Endodermal cell (in vitro differentiated cells): ENCODE results near the gene LYST. TPM values are rescaled to one million over a fixed set of nuclear protein-coding genes. Genes with fewer than 3 reads are reported as not detected.

Source experiments
- DNase-seq: peaks from one replicate; pipeline ENCODE4 v3.0.0-alpha.2; 2017
- H3K27ac ChIP-seq: 2 replicates; pipeline ENCODE4 v1.5.1; 2013; ENCODE audit warnings: mild to moderate bottlenecking, low read depth, low read length, moderate library complexity
- H3K27me3 ChIP-seq: 2 replicates; pipeline ENCODE4 v1.6.1; 2013; ENCODE audit warnings: mild to moderate bottlenecking, low read length, moderate library complexity; ENCODE audit not compliant: insufficient read depth, control insufficient read depth, poor library complexity, severe bottlenecking
- H3K36me3 ChIP-seq: 2 replicates; pipeline ENCODE4 v1.7.0; 2013; ENCODE audit warnings: mild to moderate bottlenecking, low read length, moderate library complexity; ENCODE audit not compliant: control insufficient read depth, insufficient read depth
- H3K4me1 ChIP-seq: one replicate; pipeline ENCODE4 v1.7.0; 2013; ENCODE audit warnings: low read length; ENCODE audit not compliant: control insufficient read depth, insufficient read depth
- H3K4me3 ChIP-seq: 2 replicates; pipeline ENCODE4 v1.5.1; 2013; ENCODE audit warnings: mild to moderate bottlenecking, low read length, moderate library complexity
- H3K9ac ChIP-seq: 2 replicates; pipeline ENCODE4 v1.6.1; 2013; ENCODE audit warnings: mild to moderate bottlenecking, low read length, moderate library complexity; ENCODE audit not compliant: poor library complexity, severe bottlenecking; ENCODE audit errors: extremely low read depth
- H3K9me3 ChIP-seq: 2 replicates; pipeline ENCODE4 v1.6.1; 2013; ENCODE audit warnings: mild to moderate bottlenecking, low read length, moderate library complexity; ENCODE audit not compliant: control insufficient read depth
- H3K27ac Mint-ChIP-seq: 2 replicates; pipeline ENCODE4 v1.8.0; 2020; ENCODE audit warnings: mixed read lengths
- H3K27me3 Mint-ChIP-seq: 2 replicates; pipeline ENCODE4 v1.8.0; 2021; ENCODE audit warnings: mild to moderate bottlenecking, mixed read lengths; ENCODE audit not compliant: insufficient read depth
- H3K36me3 Mint-ChIP-seq: 2 replicates; pipeline ENCODE4 v1.8.0; 2020; ENCODE audit warnings: low read depth, mixed read lengths
- H3K4me1 Mint-ChIP-seq: 2 replicates; pipeline ENCODE4 v1.8.0; 2020; ENCODE audit warnings: mixed read lengths
- H3K4me3 Mint-ChIP-seq: 2 replicates; pipeline ENCODE4 v1.8.0; 2020; ENCODE audit warnings: mild to moderate bottlenecking, moderate library complexity, mixed read lengths
- H3K9me3 Mint-ChIP-seq: 2 replicates; pipeline ENCODE4 v1.8.0; 2020; ENCODE audit warnings: mild to moderate bottlenecking, mixed read lengths
- CTCF ChIP-seq: fragments of 200-600 bp; sonication (generic); conservative IDR thresholded peaks from 2 replicates; pipeline ENCODE4 v1.5.0; 2021; ENCODE audit warnings: antibody characterized with exemption, mild to moderate bottlenecking
- WGBS, 2 experiments: methylation state at CpG; one replicate each; pipeline versions ENCODE4 v1.1.5 to v1.1.7; 2013; ENCODE audit warnings: missing lambda C conversion rate in 2 of 2, mixed read lengths in 1 of 2; ENCODE audit not compliant: insufficient coverage in 1 of 2, insufficient read length in 1 of 2; 5-methylcytosine and 5-hydroxymethylcytosine counted together
- total RNA-seq, 2 donors: library from RNA; stranded (reverse); fragmentation: NEBNext Ultra II Directional in 1 of 2; extraction: Animal tissue kit (Norgen Biotek cat#: 25700) in 1 of 2; gene quantifications; 2 replicates in 1 of 2; 3 replicates in 1 of 2; pipeline ENCODE4 v1.2.1, GENCODE V29; 2021

Gene LYST
- total RNA-seq, 2 donors from 2014 or later, result 2.5 to 6.8 TPM

- Histone ChIP-seq H3K27me3 (no peaks in the 10 kb centered on the region), H3K4me3 (no peak overlapping the region), H3K4me1 (no peaks in the 10 kb centered on the region), H3K9me3 (no peaks in the 10 kb centered on the region), H3K9ac (no peak overlapping the region), H3K27ac (no peak overlapping the region), H3K36me3 (no peaks in the 10 kb centered on the region)
- Mint-ChIP-seq H3K4me3 (no peak overlapping the region), H3K36me3 (no peaks in the 10 kb centered on the region), H3K4me1 (no peaks in the 10 kb centered on the region), H3K27ac (no peak overlapping the region), H3K27me3 (no peaks in the 10 kb centered on the region), H3K9me3 (no peaks in the 10 kb centered on the region)
- no peak for DNase-seq
- no peak for TF ChIP-seq CTCF
- WGBS, 2 experiments, result no CpG with 5 or more reads among the region's 1 CpG
These were observed 136.7 kb downstream of the LYST start for GRCh38 chr1:235730007-235730406.

GRCh38 chr1:235726557-235726956, 140.1 kb downstream of the LYST start:
- Mint-ChIP-seq H3K27ac (no peak overlapping the region), H3K9me3 (no peaks in the 10 kb centered on the region), H3K4me3 (no peak overlapping the region), H3K4me1 (no peaks in the 10 kb centered on the region), H3K36me3 (no peaks in the 10 kb centered on the region), H3K27me3 (no peaks in the 10 kb centered on the region)
- no peaks in the 10 kb centered on the region for H3K27me3 ChIP-seq
- H3K4me1 ChIP-seq, result no peaks in the 10 kb centered on the region
- TF ChIP-seq CTCF, result no peak
- no peak overlapping the region for H3K9ac ChIP-seq
- no peaks in the 10 kb centered on the region for H3K9me3 ChIP-seq
- no peak overlapping the region for H3K27ac ChIP-seq
- no peak overlapping the region for H3K4me3 ChIP-seq
- no peak for DNase-seq
- H3K36me3 ChIP-seq, result no peaks in the 10 kb centered on the region
- WGBS, 2 experiments, result 93% methylated on average over 1 of the region's 1 CpG; no CpG with 5 or more reads in 1 of the 2 experiments

- H3K27ac Mint-ChIP-seq, result no peak overlapping the region
- WGBS, 2 experiments, result 93 to 100% methylated on average over 3 of the region's 3 CpGs
These were observed 141.3 kb downstream of the LYST start for GRCh38 chr1:235725434-235725833.

More at GRCh38 chr1:235725434-235725833, 141.3 kb downstream of the LYST start:
- Histone ChIP-seq H3K4me3 (no peak overlapping the region), H3K27me3 (no peaks in the 10 kb centered on the region), H3K9me3 (no peaks in the 10 kb centered on the region), H3K9ac (no peak overlapping the region), H3K36me3 (no peaks in the 10 kb centered on the region), H3K4me1 (no peaks in the 10 kb centered on the region), H3K27ac (no peak overlapping the region)
- Mint-ChIP-seq H3K9me3 (no peaks in the 10 kb centered on the region), H3K36me3 (no peaks in the 10 kb centered on the region), H3K4me1 (no peaks in the 10 kb centered on the region), H3K27me3 (no peaks in the 10 kb centered on the region), H3K4me3 (no peak overlapping the region)
- TF ChIP-seq CTCF, result no peak
- no peak for DNase-seq
